GM21786 (cell line): ENCODE data around the gene CLRN1.

ENCODE experiments used
- ATAC-seq: cut with Tn5 transposase; IDR thresholded peaks from one replicate; pipeline ENCODE4 v1.9.1; 2021; ENCODE audit not compliant: unreplicated experiment

The CLRN1 gene

GRCh38 chr3:150878290-150878689, 94.2 kb downstream of the CLRN1 start:
- ATAC-seq = no peak

GRCh38 chr3:150877303-150877702, 95.2 kb downstream of the CLRN1 start:
- no peak for ATAC-seq

DNA sequence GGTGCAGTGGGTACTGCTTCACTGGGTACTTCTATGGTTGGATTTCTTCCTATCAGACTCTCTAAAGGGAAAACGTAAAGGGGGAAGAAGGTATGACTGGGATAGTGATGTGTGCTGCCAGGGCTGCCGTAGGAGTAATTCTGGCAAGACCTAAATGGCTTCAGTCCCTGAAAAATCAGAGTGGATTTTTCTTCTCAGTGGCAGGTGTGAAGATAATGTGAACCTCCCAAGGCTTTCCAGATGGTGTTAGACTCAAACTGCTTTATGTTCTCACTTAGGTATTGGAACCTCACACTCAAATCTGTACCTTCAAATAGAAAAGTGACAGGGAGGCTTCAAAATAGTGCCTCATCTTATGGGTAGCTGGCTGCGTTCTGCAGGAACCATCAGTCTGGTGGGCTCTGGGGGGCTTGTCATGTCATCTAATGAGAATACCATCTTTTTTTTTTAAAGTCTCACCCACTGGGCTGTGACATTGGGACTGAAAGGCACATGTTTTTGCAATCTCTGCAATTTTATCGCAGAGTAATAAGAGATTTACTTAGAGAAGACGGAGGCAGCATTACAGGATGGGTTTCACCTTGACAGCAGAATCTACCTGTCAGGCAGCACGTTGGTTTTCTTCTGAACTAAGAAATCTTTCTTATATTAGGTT, 95.8 kb downstream of the CLRN1 start:
- ATAC-seq = no peak
